HEK293 (cell line): ENCODE measurements around the gene C16orf95.
A peak's percentile ranks its signal among the peaks of the same experiment; 100 is the strongest.

Experiments used
- CTCF ChIA-PET: fragments of 350-600 bp; formaldehyde crosslinking; extraction: SDS; loops from one replicate; lab custom pipeline; 2021; ENCODE audit warnings: antibody characterized with exemption; lab: Yijun Ruan, JAX
- POLR2A ChIA-PET: fragments of 300-600 bp; formaldehyde crosslinking; extraction: SDS; loops from one replicate; lab custom pipeline; 2020; ENCODE audit warnings: antibody characterized with exemption, inconsistent platforms; lab: Yijun Ruan, JAX
- H3K27ac ChIP-seq: fragments of 200-500 bp; sonication (Bioruptor generic); 2 replicates; pipeline ENCODE4 v1.5.1; 2014; ENCODE audit warnings: low read depth, low read length, control low read depth, inconsistent platforms; ENCODE audit errors: extremely low read depth
- H3K36me3 ChIP-seq, 2 experiments: fragments of 200-500 bp in 1 of 2; sonication (Bioruptor generic) in 1 of 2; 1 replicate in 1 of 2; 2 replicates in 1 of 2; pipeline ENCODE4 v1.5.1; 2014 to 2017; ENCODE audit warnings: inconsistent platforms in 2 of 2, low read length in 2 of 2; ENCODE audit not compliant: control insufficient read depth in 2 of 2, insufficient read depth in 1 of 2
- H3K4me1 ChIP-seq: fragments of 200-500 bp; sonication (Bioruptor generic); 2 replicates; pipeline ENCODE4 v1.5.1; 2014; ENCODE audit warnings: mild to moderate bottlenecking, low read length, inconsistent platforms; ENCODE audit not compliant: control insufficient read depth, insufficient read depth
- H3K4me3 ChIP-seq: 2 replicates; pipeline ENCODE4 v1.5.1; 2011; ENCODE audit warnings: low read depth, mild to moderate bottlenecking, control low read depth, low read length, moderate library complexity
- H3K9me3 ChIP-seq: fragments of 200-500 bp; sonication (Bioruptor generic); 2 replicates; pipeline ENCODE4 v1.5.1; 2014; ENCODE audit warnings: low read depth, low read length, inconsistent platforms; ENCODE audit not compliant: control insufficient read depth, insufficient read depth
- EGR2 ChIP-seq: fragments of 450-650 bp; formaldehyde crosslinking; IDR thresholded peaks from 2 replicates; pipeline ENCODE4 v1.5.1; 2016; ENCODE audit warnings: low read depth, missing biosample characterization, missing genetic modification characterization
- INSM2 ChIP-seq: fragments of 450-650 bp; formaldehyde crosslinking; IDR thresholded peaks from 2 replicates; pipeline ENCODE4 v1.5.1; 2016; ENCODE audit warnings: missing biosample characterization, missing genetic modification characterization
- SCRT1 ChIP-seq: fragments of 450-650 bp; formaldehyde crosslinking; IDR thresholded peaks from 2 replicates; pipeline ENCODE4 v1.5.1; 2016; ENCODE audit warnings: missing biosample characterization, missing genetic modification characterization, borderline replicate concordance
- ZBTB48 ChIP-seq: fragments of 450-650 bp; formaldehyde crosslinking; IDR thresholded peaks from 2 replicates; pipeline ENCODE4 v1.5.1; 2016; ENCODE audit warnings: missing biosample characterization, missing genetic modification characterization
- ZNF341 ChIP-seq: fragments of 450-650 bp; formaldehyde crosslinking; IDR thresholded peaks from 2 replicates; pipeline ENCODE4; 2016; ENCODE audit warnings: low read depth, missing biosample characterization, missing genetic modification characterization
- ZNF423 ChIP-seq: fragments of 450-650 bp; formaldehyde crosslinking; IDR thresholded peaks from 2 replicates; pipeline ENCODE4 v1.5.1; 2016; ENCODE audit warnings: missing biosample characterization, missing genetic modification characterization
- ZNF513 ChIP-seq: fragments of 450-650 bp; IDR thresholded peaks from 2 replicates; pipeline ENCODE4 v1.5.1; 2018; ENCODE audit warnings: missing biosample characterization, missing genetic modification characterization
- ZNF514 ChIP-seq: fragments of 450-650 bp; formaldehyde crosslinking; IDR thresholded peaks from 2 replicates; pipeline ENCODE4 v1.5.1; 2016; ENCODE audit warnings: missing biosample characterization, missing genetic modification characterization
- ZNF555 ChIP-seq: fragments of 450-650 bp; formaldehyde crosslinking; conservative IDR thresholded peaks from 2 replicates; pipeline ENCODE4 v1.5.1; 2017; ENCODE audit warnings: missing biosample characterization, mild to moderate bottlenecking, missing genetic modification characterization, inconsistent platforms
- ZNF623 ChIP-seq: fragments of 450-650 bp; formaldehyde crosslinking; IDR thresholded peaks from 2 replicates; pipeline ENCODE4 v1.5.1; 2016; ENCODE audit warnings: missing biosample characterization, missing genetic modification characterization
- ZNF654 ChIP-seq: fragments of 450-650 bp; formaldehyde crosslinking; IDR thresholded peaks from 2 replicates; pipeline ENCODE4 v1.5.1; 2016; ENCODE audit warnings: low read depth, missing biosample characterization, missing genetic modification characterization
- ZNF707 ChIP-seq: fragments of 450-650 bp; formaldehyde crosslinking; IDR thresholded peaks from 2 replicates; pipeline ENCODE4 v1.5.1; 2016; ENCODE audit warnings: missing biosample characterization, missing genetic modification characterization
- ZNF776 ChIP-seq: fragments of 450-650 bp; formaldehyde crosslinking; IDR thresholded peaks from 2 replicates; pipeline ENCODE4 v1.5.0; 2017; ENCODE audit warnings: missing biosample characterization, missing genetic modification characterization, borderline replicate concordance
- ZSCAN30 ChIP-seq: fragments of 450-650 bp; IDR thresholded peaks from 2 replicates; pipeline ENCODE4 v1.5.1; 2018; ENCODE audit warnings: missing biosample characterization, mild to moderate bottlenecking, missing genetic modification characterization, moderate library complexity
- TF ChIP-seq, protein P1 (sequence below): fragments of 450-650 bp; formaldehyde crosslinking; IDR thresholded peaks from 2 replicates; pipeline ENCODE4 v1.5.1; 2017; ENCODE audit warnings: missing biosample characterization, missing genetic modification characterization
- TF ChIP-seq, protein P2 (sequence below): fragments of 450-650 bp; formaldehyde crosslinking; IDR thresholded peaks from 2 replicates; pipeline ENCODE4 v1.5.1; 2016; ENCODE audit warnings: missing biosample characterization, missing genetic modification characterization, low read depth

C16orf95 gene

GRCh38 chr16:87297407-87297806 lies 19.8 kb downstream of the C16orf95 start (continued):
- TF ChIP-seq INSM2 (tag by site-specific recombination) (no peak), ZNF623 (tag by site-specific recombination) (no peak), ZBTB48 (tag by site-specific recombination) (no peak), ZNF514 (tag by site-specific recombination) (no peak), ZNF707 (no peak), SCRT1 (tag by site-specific recombination) (no peak), ZNF555 (no peak), ZNF423 (tag by site-specific recombination) (no peak)
- TF ChIP-seq, protein P1, sequence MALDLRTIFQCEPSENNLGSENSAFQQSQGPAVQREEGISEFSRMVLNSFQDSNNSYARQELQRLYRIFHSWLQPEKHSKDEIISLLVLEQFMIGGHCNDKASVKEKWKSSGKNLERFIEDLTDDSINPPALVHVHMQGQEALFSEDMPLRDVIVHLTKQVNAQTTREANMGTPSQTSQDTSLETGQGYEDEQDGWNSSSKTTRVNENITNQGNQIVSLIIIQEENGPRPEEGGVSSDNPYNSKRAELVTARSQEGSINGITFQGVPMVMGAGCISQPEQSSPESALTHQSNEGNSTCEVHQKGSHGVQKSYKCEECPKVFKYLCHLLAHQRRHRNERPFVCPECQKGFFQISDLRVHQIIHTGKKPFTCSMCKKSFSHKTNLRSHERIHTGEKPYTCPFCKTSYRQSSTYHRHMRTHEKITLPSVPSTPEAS (tag by site-specific recombination): no peak
- TF ChIP-seq, protein P2, sequence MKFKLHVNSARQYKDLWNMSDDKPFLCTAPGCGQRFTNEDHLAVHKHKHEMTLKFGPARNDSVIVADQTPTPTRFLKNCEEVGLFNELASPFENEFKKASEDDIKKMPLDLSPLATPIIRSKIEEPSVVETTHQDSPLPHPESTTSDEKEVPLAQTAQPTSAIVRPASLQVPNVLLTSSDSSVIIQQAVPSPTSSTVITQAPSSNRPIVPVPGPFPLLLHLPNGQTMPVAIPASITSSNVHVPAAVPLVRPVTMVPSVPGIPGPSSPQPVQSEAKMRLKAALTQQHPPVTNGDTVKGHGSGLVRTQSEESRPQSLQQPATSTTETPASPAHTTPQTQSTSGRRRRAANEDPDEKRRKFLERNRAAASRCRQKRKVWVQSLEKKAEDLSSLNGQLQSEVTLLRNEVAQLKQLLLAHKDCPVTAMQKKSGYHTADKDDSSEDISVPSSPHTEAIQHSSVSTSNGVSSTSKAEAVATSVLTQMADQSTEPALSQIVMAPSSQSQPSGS (tag by site-specific recombination): no peak

DNA sequence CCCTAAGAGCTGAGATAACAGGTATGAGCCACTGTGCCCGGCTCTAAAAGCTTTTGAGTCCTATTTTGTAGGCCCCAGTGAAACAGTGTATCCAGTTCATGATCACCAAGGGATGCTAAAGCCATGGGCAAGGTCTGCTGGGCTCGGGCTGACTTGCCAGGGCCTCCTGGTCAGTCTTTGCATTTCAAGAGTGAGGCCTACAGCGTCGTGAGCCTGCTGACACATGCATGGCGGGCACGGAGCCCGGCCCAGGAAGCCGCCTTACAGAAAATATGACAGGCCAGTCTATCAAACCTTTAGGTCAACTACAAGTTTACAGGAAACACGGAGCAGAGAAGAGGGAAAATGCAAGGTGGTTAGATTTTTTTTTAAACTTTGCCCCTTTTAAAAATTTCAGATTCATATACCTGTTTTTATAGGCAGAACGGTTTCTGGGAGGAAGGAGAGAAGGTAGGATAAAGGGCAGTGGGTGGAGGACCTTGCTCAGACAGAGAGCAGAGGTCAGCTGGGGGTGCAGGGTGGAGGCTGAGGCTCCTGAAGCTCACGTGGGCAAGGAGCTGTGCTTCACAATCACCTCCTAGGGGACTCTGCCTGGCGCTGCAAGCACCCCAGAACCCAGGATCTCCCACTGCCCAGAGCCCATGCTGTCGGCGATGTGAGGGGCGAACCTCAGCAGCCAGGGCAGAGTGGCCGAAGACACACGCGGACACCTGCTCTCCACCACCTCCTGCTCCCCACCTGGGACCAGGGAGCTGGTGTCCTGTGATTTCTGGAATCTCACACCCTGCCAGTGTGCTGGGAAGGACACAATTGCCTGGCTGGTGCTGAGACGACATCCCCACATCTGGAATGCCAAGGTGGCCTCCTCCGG lies 21.3 kb downstream of the C16orf95 start:
- no peak overlapping the region for H3K4me3 ChIP-seq

GRCh38 chr16:87295259-87295658 lies 21.9 kb downstream of the C16orf95 start:
- TF ChIP-seq ZNF513 (tag by site-specific recombination) (0 out of 2 replicates have a peak, but pooled peaks have one; percentile 19), ZNF341 (no peak), SCRT1 (tag by site-specific recombination) (0 out of 2 replicates have a peak, but pooled peaks have one; percentile 14), ZSCAN30 (tag by site-specific recombination) (no peak), ZBTB48 (tag by site-specific recombination) (peak; percentile 84), ZNF654 (no peak), ZNF776 (no peak)
- TF ChIP-seq, all 188 proteins: peak for 3
- ChIA-PET POLR2A (no interaction called here), CTCF (no interaction called here)
- H3K4me1 ChIP-seq: no peaks in the 10 kb centered on the region
- H3K36me3 ChIP-seq: peaks cover 0 to 3% of the 10 kb centered on the region in 2 experiments; a peak in 1 of 3 replicates
- H3K27ac ChIP-seq: no peak overlapping the region
- H3K9me3 ChIP-seq: no peaks in the 10 kb centered on the region
- no peak overlapping the region for H3K4me3 ChIP-seq

More for the DNA sequence above, 21.3 kb downstream of the C16orf95 start:
- Histone ChIP-seq H3K4me1 (no peaks in the 10 kb centered on the region), H3K9me3 (no peaks in the 10 kb centered on the region), H3K36me3 (peaks cover 0 to 3% of the 10 kb centered on the region in 2 experiments; a peak in 1 of 3 replicates), H3K27ac (no peak overlapping the region)
- CTCF ChIA-PET: interaction anchor here (0.6 to 2.5 kb wide), 6 partner anchors 16 to 1372 kb away, joined by 3 to 20 read pairs (median 4); no protein-coding TSS in a partner anchor
- POLR2A ChIA-PET: no interaction called here
- no peak for TF ChIP-seq ZNF513 (tag by site-specific recombination)
- TF ChIP-seq EGR2 (tag by site-specific recombination): 0 out of 2 replicates have a peak, but pooled peaks have one; percentile 3
